PFSK-1 (cell line): Measurements from ENCODE around the gene ZFPM1.
A peak's percentile ranks its signal among the peaks of the same experiment; 100 is the strongest.

Source experiments
- FOXP2 ChIP-seq: optimal IDR thresholded peaks from 2 replicates; pipeline ENCODE3; 2011; ENCODE audit warnings: borderline replicate concordance, control low read depth, inconsistent platforms; ENCODE audit not compliant: insufficient read depth; ENCODE audit errors: extremely low read length, extremely low read depth
- POLR2AphosphoS5 ChIP-seq: IDR thresholded peaks from 2 replicates; pipeline ENCODE4 v1.6.1; 2012; ENCODE audit warnings: low read depth, mild to moderate bottlenecking, control low read depth, low read length, moderate library complexity
- SIN3A ChIP-seq: IDR thresholded peaks from 2 replicates; pipeline ENCODE4 v1.6.1; 2012; ENCODE audit warnings: mild to moderate bottlenecking, low read length, moderate library complexity, borderline replicate concordance; ENCODE audit not compliant: insufficient read depth
- TAF1 ChIP-seq: IDR thresholded peaks from 2 replicates; pipeline ENCODE4 v1.6.1; 2012; ENCODE audit warnings: low read length, control low read depth, borderline replicate concordance; ENCODE audit not compliant: insufficient read depth
- TF ChIP-seq, protein P1 (sequence below), 2 experiments: IDR thresholded peaks; 2 replicates each; pipeline versions ENCODE4 v1.6.1 to v1.8.0; 2011 to 2012; ENCODE audit warnings: low read depth in 2 of 2, low read length in 2 of 2, control low read depth in 1 of 2, inconsistent platforms in 1 of 2, mild to moderate bottlenecking in 1 of 2, moderate library complexity in 1 of 2; ENCODE audit not compliant: insufficient read depth in 1 of 2

ZFPM1 gene

DNA sequence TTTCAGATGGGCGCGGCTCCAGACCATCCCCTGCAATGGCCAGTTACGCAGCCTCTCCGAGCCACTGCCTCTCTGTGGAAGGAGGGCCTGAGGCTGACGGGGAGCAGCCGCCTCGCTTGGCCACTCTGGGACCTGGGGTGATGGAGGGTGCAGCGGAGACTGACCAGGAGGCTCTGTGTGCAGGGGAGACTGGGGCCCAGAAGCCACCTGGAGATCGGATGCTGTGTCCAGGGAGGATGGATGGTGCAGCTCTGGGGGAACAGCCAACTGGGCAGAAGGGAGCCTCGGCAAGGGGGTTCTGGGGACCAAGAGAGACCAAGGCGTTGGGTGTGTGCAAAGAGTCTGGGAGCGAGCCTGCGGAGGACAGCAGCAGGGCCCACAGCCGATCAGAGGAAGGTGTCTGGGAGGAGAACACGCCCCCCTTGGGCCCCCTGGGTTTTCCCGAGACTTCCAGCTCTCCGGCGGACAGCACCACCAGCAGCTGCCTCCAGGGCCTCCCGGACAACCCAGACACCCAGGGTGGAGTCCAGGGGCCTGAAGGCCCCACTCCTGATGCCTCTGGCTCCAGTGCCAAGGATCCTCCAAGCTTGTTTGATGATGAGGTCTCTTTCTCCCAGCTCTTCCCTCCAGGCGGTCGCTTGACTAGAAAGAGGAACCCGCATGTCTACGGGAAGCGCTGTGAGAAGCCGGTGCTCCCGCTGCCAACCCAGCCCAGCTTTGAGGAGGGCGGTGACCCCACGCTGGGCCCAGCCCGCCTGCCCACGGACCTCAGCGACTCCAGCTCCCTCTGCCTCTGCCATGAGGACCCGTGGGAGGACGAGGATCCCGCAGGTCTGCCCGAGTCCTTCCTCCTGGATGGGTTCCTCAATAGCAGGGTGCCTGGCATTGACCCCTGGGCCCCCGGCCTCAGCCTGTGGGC is 17.4 kb upstream of the ZFPM1 start:
- TF ChIP-seq, protein P1, sequence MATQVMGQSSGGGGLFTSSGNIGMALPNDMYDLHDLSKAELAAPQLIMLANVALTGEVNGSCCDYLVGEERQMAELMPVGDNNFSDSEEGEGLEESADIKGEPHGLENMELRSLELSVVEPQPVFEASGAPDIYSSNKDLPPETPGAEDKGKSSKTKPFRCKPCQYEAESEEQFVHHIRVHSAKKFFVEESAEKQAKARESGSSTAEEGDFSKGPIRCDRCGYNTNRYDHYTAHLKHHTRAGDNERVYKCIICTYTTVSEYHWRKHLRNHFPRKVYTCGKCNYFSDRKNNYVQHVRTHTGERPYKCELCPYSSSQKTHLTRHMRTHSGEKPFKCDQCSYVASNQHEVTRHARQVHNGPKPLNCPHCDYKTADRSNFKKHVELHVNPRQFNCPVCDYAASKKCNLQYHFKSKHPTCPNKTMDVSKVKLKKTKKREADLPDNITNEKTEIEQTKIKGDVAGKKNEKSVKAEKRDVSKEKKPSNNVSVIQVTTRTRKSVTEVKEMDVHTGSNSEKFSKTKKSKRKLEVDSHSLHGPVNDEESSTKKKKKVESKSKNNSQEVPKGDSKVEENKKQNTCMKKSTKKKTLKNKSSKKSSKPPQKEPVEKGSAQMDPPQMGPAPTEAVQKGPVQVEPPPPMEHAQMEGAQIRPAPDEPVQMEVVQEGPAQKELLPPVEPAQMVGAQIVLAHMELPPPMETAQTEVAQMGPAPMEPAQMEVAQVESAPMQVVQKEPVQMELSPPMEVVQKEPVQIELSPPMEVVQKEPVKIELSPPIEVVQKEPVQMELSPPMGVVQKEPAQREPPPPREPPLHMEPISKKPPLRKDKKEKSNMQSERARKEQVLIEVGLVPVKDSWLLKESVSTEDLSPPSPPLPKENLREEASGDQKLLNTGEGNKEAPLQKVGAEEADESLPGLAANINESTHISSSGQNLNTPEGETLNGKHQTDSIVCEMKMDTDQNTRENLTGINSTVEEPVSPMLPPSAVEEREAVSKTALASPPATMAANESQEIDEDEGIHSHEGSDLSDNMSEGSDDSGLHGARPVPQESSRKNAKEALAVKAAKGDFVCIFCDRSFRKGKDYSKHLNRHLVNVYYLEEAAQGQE (IDR thresholded peaks at IDR 0.05; ENCODE audit: insufficient read depth in 1 of 2, low read depth in 2 of 2, low read length in 2 of 2): no peak
- no peak for TF ChIP-seq TAF1
- no peak for TF ChIP-seq SIN3A
- TF ChIP-seq FOXP2: no peak
- TF ChIP-seq POLR2AphosphoS5: no peak

DNA sequence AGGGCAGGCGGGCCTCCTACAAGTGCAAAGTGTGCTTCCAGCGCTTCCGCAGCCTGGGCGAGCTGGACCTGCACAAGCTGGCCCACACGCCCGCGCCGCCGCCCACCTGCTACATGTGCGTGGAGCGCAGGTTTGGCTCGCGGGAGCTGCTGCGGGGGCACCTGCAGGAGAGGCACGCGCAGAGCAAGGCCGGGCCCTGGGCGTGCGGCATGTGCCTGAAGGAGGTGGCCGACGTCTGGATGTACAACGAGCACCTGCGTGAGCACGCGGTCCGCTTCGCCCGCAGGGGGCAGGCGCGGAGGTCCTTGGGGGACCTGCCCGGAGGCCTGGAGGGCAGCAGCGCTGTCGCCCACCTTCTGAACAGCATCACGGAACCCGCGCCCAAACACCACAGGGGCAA is 16.3 kb upstream of the ZFPM1 start:
- TF ChIP-seq POLR2AphosphoS5: no peak
- TF ChIP-seq, protein P1 (IDR thresholded peaks at IDR 0.05; ENCODE audit: insufficient read depth in 1 of 2, low read depth in 2 of 2, low read length in 2 of 2): no peak
- TF ChIP-seq TAF1: no peak
- TF ChIP-seq SIN3A: no peak
- TF ChIP-seq FOXP2: no peak

DNA sequence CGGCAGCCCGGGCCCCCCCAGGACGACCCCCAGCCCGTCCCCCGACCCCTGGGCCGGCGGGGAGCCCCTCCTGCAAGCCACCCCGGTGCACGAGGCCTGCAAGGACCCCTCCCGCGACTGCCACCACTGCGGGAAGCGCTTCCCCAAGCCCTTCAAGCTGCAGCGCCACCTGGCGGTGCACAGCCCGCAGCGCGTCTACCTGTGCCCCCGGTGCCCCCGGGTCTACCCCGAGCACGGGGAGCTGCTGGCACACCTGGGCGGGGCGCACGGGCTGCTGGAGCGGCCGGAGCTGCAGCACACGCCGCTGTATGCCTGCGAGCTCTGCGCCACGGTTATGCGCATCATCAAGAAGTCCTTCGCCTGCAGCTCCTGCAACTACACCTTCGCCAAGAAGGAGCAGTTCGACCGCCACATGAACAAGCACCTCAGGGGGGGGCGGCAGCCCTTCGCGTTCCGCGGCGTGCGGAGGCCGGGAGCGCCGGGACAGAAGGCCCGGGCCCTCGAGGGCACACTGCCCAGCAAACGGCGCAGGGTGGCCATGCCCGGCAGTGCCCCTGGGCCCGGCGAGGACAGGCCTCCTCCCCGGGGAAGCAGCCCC is 15.6 kb upstream of the ZFPM1 start:
- TF ChIP-seq SIN3A (no peak), FOXP2 (peak; percentile 11)

DNA sequence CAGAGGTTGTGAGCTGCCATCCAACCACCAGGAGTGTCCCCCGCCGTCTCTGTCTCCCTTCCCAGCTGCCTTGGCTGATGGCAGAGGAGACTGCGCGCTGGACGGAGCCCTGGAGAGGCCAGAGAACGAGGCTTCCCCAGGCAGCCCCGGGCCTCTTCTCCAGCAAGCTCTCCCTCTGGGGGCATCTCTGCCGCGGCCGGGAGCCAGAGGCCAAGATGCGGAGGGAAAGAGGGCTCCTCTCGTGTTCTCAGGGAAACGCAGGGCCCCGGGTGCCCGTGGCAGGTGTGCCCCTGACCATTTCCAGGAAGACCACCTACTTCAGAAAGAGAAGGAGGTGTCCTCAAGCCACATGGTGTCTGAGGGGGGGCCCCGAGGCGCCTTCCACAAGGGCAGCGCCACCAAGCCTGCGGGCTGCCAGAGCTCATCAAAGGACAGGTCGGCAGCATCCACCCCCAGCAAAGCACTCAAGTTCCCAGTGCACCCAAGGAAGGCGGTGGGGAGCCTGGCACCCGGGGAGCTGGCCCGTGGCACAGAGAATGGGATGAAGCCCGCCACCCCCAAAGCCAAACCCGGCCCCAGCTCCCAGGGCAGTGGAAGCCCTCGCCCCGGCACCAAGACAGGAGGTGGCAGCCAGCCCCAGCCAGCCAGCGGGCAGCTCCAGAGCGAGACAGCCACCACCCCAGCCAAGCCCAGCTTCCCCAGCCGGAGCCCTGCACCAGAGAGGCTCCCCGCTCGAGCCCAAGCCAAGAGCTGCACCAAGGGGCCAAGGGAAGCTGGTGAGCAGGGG is 14.8 kb upstream of the ZFPM1 start:
- TF ChIP-seq, protein P1 (IDR thresholded peaks at IDR 0.05; ENCODE audit: insufficient read depth in 1 of 2, low read depth in 2 of 2, low read length in 2 of 2): no peak
- no peak for TF ChIP-seq POLR2AphosphoS5

DNA sequence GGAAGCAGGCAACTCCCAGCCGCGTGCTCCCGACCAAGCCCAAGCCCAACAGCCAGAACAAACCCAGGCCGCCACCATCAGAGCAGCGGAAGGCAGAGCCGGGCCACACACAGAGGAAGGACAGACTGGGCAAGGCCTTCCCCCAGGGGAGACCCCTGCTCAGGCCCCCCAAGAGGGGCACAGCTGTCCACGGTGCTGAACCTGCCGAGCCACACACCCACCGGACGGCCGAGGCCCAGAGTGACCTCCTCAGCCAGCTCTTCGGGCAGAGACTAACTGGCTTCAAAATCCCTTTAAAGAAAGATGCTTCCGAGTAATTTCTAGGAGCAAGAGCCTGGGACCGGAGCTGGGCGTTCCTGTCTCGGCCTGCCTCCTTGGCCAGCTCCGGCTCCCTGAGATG is 14.1 kb upstream of the ZFPM1 start:
- no peak for TF ChIP-seq TAF1
- TF ChIP-seq, protein P1 (IDR thresholded peaks at IDR 0.05; ENCODE audit: insufficient read depth in 1 of 2, low read depth in 2 of 2, low read length in 2 of 2): peak in 1 of 2 experiments; percentile 78; a peak in 1 of 4 replicates
